ENCODE measurements around the gene PDZK1IP1.

DNA sequence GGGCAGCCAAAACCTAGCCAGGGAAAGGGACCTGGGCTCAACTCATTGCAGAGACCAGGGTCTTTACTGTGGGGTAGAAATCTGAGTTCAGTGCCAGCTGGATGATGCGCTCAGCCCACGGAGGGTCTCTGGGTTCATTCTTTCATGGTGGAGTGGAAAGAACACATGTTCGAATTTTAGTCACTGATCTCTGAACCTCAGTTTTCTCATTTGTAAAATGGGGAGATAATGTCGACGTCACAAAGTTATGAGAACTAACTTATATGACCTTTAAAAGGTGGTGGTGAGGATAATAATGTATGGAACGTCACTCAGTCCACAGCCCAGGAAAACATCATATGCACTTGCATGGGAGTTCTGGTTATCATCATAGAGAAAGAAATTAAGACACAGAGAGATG is 43.4 kb upstream of the PDZK1IP1 start:
- TF ChIP-seq RFX5 (IDR thresholded peaks at IDR 0.05; ENCODE audit: low read depth, low read length): no peak
- no peak for TF ChIP-seq FOS (IDR thresholded peaks at IDR 0.05; ENCODE audit: low read depth, low read length)
- TF ChIP-seq, protein P1, sequence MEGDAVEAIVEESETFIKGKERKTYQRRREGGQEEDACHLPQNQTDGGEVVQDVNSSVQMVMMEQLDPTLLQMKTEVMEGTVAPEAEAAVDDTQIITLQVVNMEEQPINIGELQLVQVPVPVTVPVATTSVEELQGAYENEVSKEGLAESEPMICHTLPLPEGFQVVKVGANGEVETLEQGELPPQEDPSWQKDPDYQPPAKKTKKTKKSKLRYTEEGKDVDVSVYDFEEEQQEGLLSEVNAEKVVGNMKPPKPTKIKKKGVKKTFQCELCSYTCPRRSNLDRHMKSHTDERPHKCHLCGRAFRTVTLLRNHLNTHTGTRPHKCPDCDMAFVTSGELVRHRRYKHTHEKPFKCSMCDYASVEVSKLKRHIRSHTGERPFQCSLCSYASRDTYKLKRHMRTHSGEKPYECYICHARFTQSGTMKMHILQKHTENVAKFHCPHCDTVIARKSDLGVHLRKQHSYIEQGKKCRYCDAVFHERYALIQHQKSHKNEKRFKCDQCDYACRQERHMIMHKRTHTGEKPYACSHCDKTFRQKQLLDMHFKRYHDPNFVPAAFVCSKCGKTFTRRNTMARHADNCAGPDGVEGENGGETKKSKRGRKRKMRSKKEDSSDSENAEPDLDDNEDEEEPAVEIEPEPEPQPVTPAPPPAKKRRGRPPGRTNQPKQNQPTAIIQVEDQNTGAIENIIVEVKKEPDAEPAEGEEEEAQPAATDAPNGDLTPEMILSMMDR (conservative IDR thresholded peaks at IDR 0.05; ENCODE audit: low read depth, low read length): no peak
- TF ChIP-seq RAD21 (IDR thresholded peaks at IDR 0.05; ENCODE audit: low read length): no peak
